ENCODE results near the gene TXNDC2.

- TF ChIP-seq CTCF (conservative IDR thresholded peaks at IDR 0.05; ENCODE audit: low read length) (no peak), EZH2phosphoT487 (IDR thresholded peaks at IDR 0.05; ENCODE audit: borderline replicate concordance) (no peak)
Observed at GRCh38 chr18:9858642-9859041, 27.1 kb upstream of the TXNDC2 start.
